Endometrial microvascular endothelial cells (primary cell): ENCODE results near the gene SLC17A3. TPM values are rescaled to one million over a fixed set of nuclear protein-coding genes. Genes with fewer than 3 reads are reported as not detected.

Source experiments
- in situ Hi-C: cut with HindIII; loops from 2 replicates; pipeline ENCODE4 v1.10.0; 2017; ENCODE audit warnings: low sequenced_read_pairs, low pct_unique_long_range_greater_than_20kb; ENCODE audit errors: inconsistent ontology term
- total RNA-seq: library from RNA; depleted of rRNA; stranded (reverse); fragments of >200 nt; gene quantifications from one replicate; pipeline ENCODE4 v1.2.3, GENCODE V29; 2015; ENCODE audit errors: inconsistent ontology term

Gene SLC17A3
- total RNA-seq, 1 donor from 2014 or later, result not detected

DNA sequence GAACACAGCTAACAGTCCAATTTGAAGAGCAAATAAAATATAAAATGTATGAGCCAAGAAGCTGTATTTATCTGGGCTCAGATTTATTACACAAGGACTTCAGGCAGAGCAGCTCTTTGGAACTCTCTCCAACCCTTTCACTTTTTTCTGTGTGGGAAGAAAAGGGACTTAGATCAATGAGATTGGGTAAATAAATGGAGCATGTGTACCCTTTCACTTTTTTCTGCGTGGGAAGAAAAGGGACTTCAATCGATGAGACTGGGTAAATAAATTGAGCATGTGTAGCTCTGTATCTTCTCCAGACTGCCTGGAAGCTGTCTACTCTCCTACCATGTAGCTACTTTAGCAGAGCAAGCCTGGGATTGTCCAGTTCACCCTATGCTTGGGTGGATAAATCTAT lies 10.7 kb downstream of the SLC17A3 start:
- in situ Hi-C loops, result no loop called here

GRCh38 chr6:25862199-25862598 lies 11.8 kb downstream of the SLC17A3 start:
- in situ Hi-C loops, result no loop called here

GRCh38 chr6:25852756-25853155 lies 21.3 kb downstream of the SLC17A3 start:
- in situ Hi-C loops, result no loop called here

DNA sequence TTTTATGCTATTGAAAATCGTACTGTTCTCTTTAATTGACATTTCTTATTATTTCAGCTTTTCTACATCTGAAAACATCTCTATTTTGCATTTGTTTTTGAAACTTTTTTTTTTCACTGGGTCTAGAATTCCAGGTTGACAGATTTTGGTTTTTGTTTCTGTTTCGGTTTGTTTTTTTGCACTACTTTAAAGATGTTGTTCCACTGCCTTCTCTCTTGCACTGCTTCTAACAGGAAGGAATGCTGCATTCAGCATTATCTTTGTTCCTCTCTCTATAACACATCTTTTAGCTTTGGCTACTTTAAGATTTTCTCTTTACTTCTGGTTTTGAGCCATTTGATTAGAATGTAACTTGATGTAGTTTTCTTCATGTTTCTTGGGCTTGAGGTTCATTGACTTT lies 22.1 kb downstream of the SLC17A3 start:
- in situ Hi-C loops, result no loop called here

DNA sequence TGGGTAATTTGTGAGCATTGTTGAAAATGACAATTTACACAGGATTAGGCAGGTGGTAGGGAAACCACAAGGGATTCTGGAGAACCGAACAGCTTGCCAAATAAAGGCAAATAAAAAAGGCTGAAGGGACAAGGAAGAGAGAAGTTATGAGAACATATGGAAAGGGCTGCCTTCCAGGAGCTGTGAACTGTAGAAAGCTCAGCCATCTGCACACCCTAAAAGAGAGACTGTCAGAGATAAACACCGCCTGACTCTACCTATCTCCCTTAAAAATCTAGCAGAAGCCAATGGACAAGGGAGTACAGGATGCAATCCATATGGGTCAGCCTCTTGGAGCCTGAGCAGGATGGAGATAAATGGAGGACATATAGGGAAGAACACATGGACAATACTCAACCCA lies 29.5 kb downstream of the SLC17A3 start:
- in situ Hi-C loops, result no loop called here

GRCh38 chr6:25842526-25842925 lies 31.5 kb downstream of the SLC17A3 start:
- in situ Hi-C loops, result no loop called here

GRCh38 chr6:25835442-25836283 lies 38.4 kb downstream of the SLC17A3 start:
- in situ Hi-C loops, result no loop called here

DNA sequence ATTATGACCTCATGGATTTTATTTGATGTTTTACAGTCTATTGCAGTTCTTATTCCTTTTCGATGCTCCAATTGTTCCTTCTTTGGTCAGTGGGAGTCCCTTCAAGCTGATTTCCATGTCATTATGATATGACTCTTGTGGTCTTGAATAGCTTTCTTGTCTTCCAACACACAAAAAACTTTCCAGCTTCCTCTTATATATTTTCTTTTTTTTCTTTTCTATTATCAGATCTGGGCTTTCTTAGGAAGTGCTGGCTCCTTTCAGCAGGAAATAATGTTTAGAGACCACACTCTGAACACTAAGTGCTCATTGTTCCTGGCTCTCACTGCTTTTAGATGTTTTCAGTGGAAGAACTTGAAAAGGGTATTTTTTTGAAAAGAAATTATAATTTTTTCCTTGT lies 39.1 kb downstream of the SLC17A3 start:
- in situ Hi-C loops, result no loop called here

- in situ Hi-C loops, result no loop called here
Measured at GRCh38 chr6:25833136-25833535, 40.9 kb downstream of the SLC17A3 start.

DNA sequence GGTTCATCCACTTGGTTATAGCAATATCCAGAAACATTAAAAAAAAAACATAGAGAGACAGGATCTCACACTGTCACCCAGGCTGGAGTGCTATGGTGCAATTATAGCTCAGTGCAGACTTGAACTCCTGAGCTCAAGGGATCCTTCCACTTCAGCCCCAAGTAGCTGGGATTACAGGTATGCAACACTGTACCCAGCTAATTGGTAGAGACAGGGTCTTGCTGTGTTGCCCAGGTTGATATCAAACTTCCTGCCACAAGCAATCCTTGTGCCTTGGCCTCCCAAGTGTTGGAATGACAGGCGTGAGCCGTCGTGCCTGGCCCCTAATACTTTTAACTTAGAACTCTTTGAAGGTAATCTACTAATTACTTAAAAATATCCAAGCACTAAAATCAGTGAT lies 41.4 kb downstream of the SLC17A3 start:
- in situ Hi-C loops, result no loop called here

GRCh38 chr6:25832307-25832662 lies 41.8 kb downstream of the SLC17A3 start:
- in situ Hi-C loops, result no loop called here

DNA sequence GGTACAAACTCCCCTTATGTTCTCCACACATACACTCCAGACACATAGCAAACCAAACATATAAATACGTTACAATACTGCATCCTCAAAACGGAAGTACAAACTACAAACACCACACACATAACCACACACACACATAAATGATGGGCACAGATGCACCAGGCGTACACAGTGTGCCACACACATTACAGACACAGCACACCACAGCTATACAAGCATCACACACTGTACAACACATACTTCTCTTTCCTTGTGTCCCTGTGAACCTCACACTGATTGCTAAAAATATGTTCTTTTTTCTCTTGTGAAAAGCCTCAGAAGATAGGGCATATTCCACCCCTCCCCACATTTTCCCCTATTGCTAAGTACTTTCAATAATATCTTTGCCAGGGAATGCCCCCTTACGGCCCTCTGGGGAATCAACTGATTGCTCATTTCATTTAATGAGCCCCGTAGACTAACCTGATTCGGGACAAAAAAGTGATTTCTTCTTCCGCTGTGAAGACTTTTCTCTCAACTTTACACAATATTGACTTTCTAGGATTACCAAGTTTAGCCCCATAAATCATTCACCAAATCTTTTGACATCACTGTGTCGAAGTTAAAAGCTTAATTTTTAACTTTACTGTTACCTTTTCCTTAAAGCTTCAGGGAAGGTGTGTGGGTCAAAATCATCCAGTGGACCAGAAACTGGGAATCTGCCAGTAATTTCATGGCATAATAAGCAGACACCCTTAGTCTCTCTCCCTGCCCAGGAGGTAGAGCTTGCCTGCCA lies 42.3 kb downstream of the SLC17A3 start, which contains the start of gene SLC17A1:
SLC17A1 (minus strand) TSS at position 521 of the 775 bp plus-strand sequence. CDS start 1,495 bp downstream, outside the sequence.
- in situ Hi-C loops, result no loop called here

DNA sequence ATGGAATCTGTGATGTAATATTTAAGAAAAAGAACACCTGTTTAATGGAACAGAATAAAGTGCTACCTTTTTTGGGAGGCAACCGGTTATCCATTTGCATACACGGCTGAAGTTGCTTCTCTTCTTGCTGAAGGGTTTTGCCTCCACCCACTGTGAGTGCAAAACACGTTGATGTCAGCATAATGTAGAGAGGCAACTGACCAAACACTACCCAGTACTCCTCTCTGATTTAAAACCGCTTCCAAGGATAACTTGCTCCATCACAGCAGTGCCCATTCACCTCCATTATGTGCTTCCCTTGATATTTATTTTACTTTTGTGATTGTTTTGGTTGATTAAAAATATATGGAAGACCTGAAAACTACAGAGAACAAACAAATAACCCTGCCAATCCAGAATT lies 43.6 kb downstream of the SLC17A3 start:
- in situ Hi-C loops, result no loop called here

DNA sequence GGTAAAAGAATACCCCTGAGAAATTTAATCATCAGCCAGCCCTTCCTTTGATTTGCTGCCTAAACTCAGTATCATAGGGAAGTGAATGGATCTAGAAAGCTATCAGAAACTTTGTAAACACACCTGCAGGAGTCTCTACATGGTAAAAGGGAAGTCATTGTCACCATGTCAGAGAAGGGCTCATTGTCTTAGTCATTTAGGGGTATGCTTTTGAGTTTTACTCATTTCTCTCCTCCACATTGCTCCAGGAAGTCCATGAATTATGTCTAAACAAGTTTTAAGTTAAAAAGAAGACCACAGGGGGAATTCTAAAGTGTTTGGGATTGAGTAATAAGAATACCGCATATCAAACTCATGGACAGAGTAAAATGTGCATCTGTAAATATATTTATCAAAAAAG lies 44.7 kb downstream of the SLC17A3 start:
- in situ Hi-C loops, result no loop called here

- in situ Hi-C loops, result no loop called here
Measured at GRCh38 chr6:25821341-25821740, 52.7 kb downstream of the SLC17A3 start.

GRCh38 chr6:25816252-25816651 lies 57.8 kb downstream of the SLC17A3 start:
- in situ Hi-C loops, result no loop called here

DNA sequence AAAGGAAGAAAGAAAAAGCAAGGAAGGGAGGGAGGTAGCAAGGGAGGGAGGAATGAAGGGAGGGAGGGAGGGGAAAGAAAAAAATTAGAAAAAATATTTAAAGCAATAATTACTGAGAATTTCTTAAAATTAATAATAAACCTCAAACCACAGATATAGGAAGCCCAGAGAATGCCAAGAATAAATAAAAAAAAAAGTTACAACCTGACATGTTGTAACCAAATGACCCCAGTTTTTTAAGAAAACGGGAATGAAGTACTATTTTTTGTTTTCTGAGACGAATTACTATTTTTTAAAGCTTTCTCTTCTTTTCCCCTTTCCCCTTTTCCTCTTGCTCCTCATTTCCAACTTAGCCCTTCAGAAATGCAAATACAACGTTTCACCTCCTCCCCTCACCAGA lies 58.8 kb downstream of the SLC17A3 start:
- in situ Hi-C loops, result no loop called here

GRCh38 chr6:25804804-25805203 lies 69.2 kb downstream of the SLC17A3 start:
- in situ Hi-C loops, result no loop called here

- in situ Hi-C loops, result no loop called here
Measured at GRCh38 chr6:25801436-25801835, 72.6 kb downstream of the SLC17A3 start.
